22Rv1 (cell line): ENCODE results near the gene OCIAD2.

Source experiments
- CTCF ChIP-seq: fragments of 450-650 bp; IDR thresholded peaks from 2 replicates; pipeline ENCODE4 v1.5.1; 2017; ENCODE audit warnings: mild to moderate bottlenecking
- ZFX ChIP-seq: fragments of 450-650 bp; IDR thresholded peaks from 2 replicates; pipeline ENCODE4 v1.6.1; 2017; ENCODE audit warnings: antibody characterized with exemption, borderline replicate concordance

GRCh38 chr4:48949086-48949485 is 42.5 kb upstream of the OCIAD2 start:
- TF ChIP-seq CTCF (no peak), ZFX (no peak)
